H1 (cell line): ENCODE results near the gene ZNF511.

Experiments used
- EZH2 ChIP-seq: fragments of 200-600 bp; sonication (generic); IDR thresholded peaks from 2 replicates; pipeline ENCODE4 v1.7.1; 2012; ENCODE audit warnings: low read depth, mild to moderate bottlenecking, moderate library complexity, low read length, inconsistent platforms; ENCODE audit not compliant: severe bottlenecking
- TF ChIP-seq, protein P1 (sequence below), 3 experiments: IDR thresholded peaks; 1 replicate in 2 of 3; 2 replicates in 1 of 3; pipeline versions ENCODE4 v1.5.1 to v1.6.1; 2011; ENCODE audit warnings: low read length in 3 of 3, mild to moderate bottlenecking in 3 of 3, inconsistent platforms in 2 of 3, low read depth in 1 of 3, moderate library complexity in 1 of 3; ENCODE audit not compliant: insufficient read depth in 1 of 3; ENCODE audit errors: control extremely low read depth in 1 of 3

DNA sequence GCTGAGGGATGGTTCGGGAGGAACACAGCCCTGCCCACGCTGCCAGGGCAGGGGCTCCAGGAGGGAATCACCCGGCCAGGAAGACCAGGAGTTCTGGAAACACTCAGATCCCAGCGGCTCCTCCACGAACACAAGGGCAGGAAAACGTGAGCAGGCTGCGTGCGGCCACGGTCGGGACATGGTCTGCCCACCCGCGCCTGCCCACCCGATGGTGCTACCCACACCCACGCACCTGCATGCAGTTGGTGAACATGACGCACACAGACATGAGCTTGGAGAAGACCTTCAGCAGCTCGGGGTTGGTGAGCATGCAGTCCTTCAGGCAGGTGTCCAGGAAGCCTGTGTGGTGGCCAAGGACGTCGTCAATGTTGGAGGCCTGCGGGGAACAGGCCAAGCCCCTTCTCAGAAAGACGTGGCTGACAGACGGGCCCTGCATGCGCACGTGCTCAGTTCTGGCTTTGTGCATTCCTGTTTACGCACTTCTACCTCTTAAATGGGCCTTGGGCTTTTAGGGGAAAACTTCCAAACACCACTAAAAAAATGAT, 25.8 kb upstream of the ZNF511 start:
- TF ChIP-seq EZH2 = no peak
- TF ChIP-seq, protein P1, sequence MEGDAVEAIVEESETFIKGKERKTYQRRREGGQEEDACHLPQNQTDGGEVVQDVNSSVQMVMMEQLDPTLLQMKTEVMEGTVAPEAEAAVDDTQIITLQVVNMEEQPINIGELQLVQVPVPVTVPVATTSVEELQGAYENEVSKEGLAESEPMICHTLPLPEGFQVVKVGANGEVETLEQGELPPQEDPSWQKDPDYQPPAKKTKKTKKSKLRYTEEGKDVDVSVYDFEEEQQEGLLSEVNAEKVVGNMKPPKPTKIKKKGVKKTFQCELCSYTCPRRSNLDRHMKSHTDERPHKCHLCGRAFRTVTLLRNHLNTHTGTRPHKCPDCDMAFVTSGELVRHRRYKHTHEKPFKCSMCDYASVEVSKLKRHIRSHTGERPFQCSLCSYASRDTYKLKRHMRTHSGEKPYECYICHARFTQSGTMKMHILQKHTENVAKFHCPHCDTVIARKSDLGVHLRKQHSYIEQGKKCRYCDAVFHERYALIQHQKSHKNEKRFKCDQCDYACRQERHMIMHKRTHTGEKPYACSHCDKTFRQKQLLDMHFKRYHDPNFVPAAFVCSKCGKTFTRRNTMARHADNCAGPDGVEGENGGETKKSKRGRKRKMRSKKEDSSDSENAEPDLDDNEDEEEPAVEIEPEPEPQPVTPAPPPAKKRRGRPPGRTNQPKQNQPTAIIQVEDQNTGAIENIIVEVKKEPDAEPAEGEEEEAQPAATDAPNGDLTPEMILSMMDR (IDR thresholded peaks at IDR 0.05; ENCODE audit: control extremely low read depth in 1 of 3, insufficient read depth in 1 of 3, low read depth in 1 of 3, low read length in 3 of 3) = no peak
